Measurements from ENCODE around the gene SPOCD1.

SPOCD1 gene

DNA sequence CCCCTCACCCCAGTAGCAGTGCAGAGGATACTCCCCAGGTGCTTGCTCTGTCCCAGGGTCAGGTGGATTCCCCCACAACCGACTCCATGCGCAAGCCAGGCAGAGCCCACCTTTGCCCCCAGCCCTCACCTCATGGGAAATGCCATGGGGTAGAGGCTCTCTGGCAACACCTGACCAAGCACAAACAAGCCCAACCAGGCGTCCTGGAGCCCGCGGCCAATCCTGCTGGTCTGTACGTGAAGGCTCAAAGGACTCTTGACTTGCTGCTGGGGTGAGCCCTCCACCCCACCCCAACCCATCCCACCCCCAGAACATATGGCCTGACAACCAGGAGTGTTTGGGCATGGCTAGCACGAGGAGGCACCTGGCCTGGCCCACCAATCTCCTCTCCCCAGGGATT is 53.5 kb downstream of the SPOCD1 start:
- Histone ChIP-seq H3K4ac (ENCODE audit: low read depth, low read length) (no peak overlapping the region), H2AK5ac (ENCODE audit: low read length) (peak overlapping the region; percentile 28), H3K56ac (ENCODE audit: low read length) (no peak overlapping the region), H4K5ac (ENCODE audit: low read length) (no peak overlapping the region), H3K9ac (ENCODE audit: low read length) (no peak overlapping the region), H2BK5ac (ENCODE audit: low read length) (no peak overlapping the region), H2BK15ac (replicated peaks; ENCODE audit: low read depth) (no peak overlapping the region), H3K79me1 (ENCODE audit: low read length) (peaks cover 2% of the 10 kb centered on the region), H2BK120ac (ENCODE audit: low read depth, low read length) (no peak overlapping the region), H3K36me3 (ENCODE audit: control insufficient read depth, insufficient read depth, low read length) (no peaks in the 10 kb centered on the region), H3K4me2 (ENCODE audit: low read length) (no peak overlapping the region), H4K8ac (ENCODE audit: low read depth, low read length) (no peak overlapping the region), H3K27me3 (ENCODE audit: insufficient read depth, low read length, poor library complexity) (no peaks in the 10 kb centered on the region), H3K4me1 (ENCODE audit: control insufficient read depth, low read depth, low read length) (peaks cover 6% of the 10 kb centered on the region), H3K18ac (ENCODE audit: low read length) (no peak overlapping the region), H3K27ac (ENCODE audit: low read depth, low read length) (no peak overlapping the region), H3K4me3 (ENCODE audit: low read length) (no peak overlapping the region), H3K79me2 (ENCODE audit: control insufficient read depth, insufficient read depth, low read length) (peaks cover 1% of the 10 kb centered on the region), H3K23ac (ENCODE audit: low read length) (no peak overlapping the region)
- no CpG with 5 or more reads among the region's 7 CpGs for WGBS (ENCODE audit: extremely low coverage, insufficient coverage, low lambda C conversion rate)
- DNase-seq: no peak

GRCh38 chr1:31761883-31762282 is 53.9 kb downstream of the SPOCD1 start:
- H3K79me1 ChIP-seq (ENCODE audit: low read length): peaks cover 2% of the 10 kb centered on the region
- DNase-seq: peak; percentile 39
- no peak overlapping the region for H3K23ac ChIP-seq (ENCODE audit: low read length)
- no peaks in the 10 kb centered on the region for H3K36me3 ChIP-seq (ENCODE audit: control insufficient read depth, insufficient read depth, low read length)
- peak overlapping the region; percentile 28 for H2AK5ac ChIP-seq (ENCODE audit: low read length)
- H2BK120ac ChIP-seq (ENCODE audit: low read depth, low read length): no peak overlapping the region
- H3K4me1 ChIP-seq (ENCODE audit: control insufficient read depth, low read depth, low read length): peaks cover 6% of the 10 kb centered on the region
- H2BK5ac ChIP-seq (ENCODE audit: low read length): no peak overlapping the region
- H3K9ac ChIP-seq (ENCODE audit: low read length): no peak overlapping the region
- no peak overlapping the region for H3K4me2 ChIP-seq (ENCODE audit: low read length)
- peaks cover 1% of the 10 kb centered on the region for H3K79me2 ChIP-seq (ENCODE audit: control insufficient read depth, insufficient read depth, low read length)
- H3K18ac ChIP-seq (ENCODE audit: low read length): no peak overlapping the region
- no CpG with 5 or more reads among the region's 6 CpGs for WGBS (ENCODE audit: extremely low coverage, insufficient coverage, low lambda C conversion rate)
- H4K8ac ChIP-seq (ENCODE audit: low read depth, low read length): no peak overlapping the region
- no peaks in the 10 kb centered on the region for H3K27me3 ChIP-seq (ENCODE audit: insufficient read depth, low read length, poor library complexity)
- H3K4ac ChIP-seq (ENCODE audit: low read depth, low read length): no peak overlapping the region
- H3K27ac ChIP-seq (ENCODE audit: low read depth, low read length): no peak overlapping the region
- no peak overlapping the region for H3K56ac ChIP-seq (ENCODE audit: low read length)
- no peak overlapping the region for H3K4me3 ChIP-seq (ENCODE audit: low read length)
- no peak overlapping the region for H2BK15ac ChIP-seq (replicated peaks; ENCODE audit: low read depth)
- H4K5ac ChIP-seq (ENCODE audit: low read length): no peak overlapping the region

DNA sequence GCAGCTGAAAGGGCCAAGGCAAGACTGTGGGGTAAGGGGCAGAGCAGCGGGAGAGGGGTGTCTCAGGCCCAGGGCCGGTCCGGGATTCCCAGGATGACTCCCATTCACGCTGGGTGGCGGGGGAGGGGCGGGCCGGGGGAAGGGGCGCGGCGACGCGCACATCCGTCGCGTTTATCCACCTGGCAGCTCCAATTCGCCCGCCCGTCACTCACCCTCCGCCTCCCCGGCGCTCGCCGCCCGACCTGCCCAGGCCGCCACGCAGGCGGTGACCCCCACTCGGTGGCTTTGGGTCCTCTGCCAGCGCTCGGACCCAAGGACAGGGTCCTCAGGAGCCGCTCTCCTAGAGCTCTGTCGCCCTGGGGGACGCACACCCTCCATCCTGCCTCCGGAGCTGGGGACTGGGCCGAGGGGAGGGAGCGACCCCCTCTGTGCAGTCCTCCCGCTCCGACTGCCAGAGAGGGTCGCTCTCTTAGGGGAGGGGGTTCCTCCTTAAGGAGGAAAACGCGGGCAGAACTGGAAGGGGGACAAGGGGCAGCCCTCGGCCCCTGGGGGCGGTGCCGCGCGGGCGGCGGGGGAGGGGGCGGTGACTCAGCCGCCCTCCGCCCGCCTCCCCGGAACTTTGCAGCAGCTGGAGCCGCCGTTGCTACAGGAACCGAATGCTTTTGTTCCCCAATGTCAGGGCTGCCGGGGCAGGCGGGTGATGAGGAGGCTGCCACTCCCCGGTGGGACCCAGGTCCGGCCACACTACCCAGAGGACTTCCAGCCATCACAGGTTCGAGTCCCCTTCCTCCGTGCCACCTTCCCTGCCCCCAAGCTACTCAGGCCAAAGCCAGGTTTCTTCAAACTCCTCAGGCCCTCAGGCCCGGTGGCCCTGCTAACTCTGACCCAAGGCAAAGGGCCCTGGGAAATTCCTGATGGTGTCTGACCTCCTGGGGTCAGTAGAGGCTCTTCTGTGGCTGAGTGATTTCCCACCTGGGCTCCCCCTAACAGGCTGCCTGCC is 55.1 kb downstream of the SPOCD1 start:
- Histone ChIP-seq H3K4ac (ENCODE audit: low read depth, low read length) (peak overlapping the region; percentile 45), H2BK15ac (replicated peaks; ENCODE audit: low read depth) (no peak overlapping the region), H3K4me1 (ENCODE audit: control insufficient read depth, low read depth, low read length) (peaks cover 4% of the 10 kb centered on the region), H3K18ac (ENCODE audit: low read length) (peak overlapping the region; percentile 31), H4K8ac (ENCODE audit: low read depth, low read length) (no peak overlapping the region), H3K36me3 (ENCODE audit: control insufficient read depth, insufficient read depth, low read length) (no peaks in the 10 kb centered on the region), H3K27me3 (ENCODE audit: insufficient read depth, low read length, poor library complexity) (no peaks in the 10 kb centered on the region), H2BK120ac (ENCODE audit: low read depth, low read length) (no peak overlapping the region), H2BK5ac (ENCODE audit: low read length) (peak overlapping the region; percentile 49), H3K4me2 (ENCODE audit: low read length) (peak overlapping the region; percentile 83), H4K5ac (ENCODE audit: low read length) (no peak overlapping the region), H3K23ac (ENCODE audit: low read length) (no peak overlapping the region), H3K79me1 (ENCODE audit: low read length) (peaks cover 2% of the 10 kb centered on the region), H3K27ac (ENCODE audit: low read depth, low read length) (peak overlapping the region; percentile 55), H3K56ac (ENCODE audit: low read length) (peak overlapping the region; percentile 88), H3K9ac (ENCODE audit: low read length) (peak overlapping the region; percentile 79), H3K79me2 (ENCODE audit: control insufficient read depth, insufficient read depth, low read length) (peaks cover 1% of the 10 kb centered on the region), H2AK5ac (ENCODE audit: low read length) (no peak overlapping the region), H3K4me3 (ENCODE audit: low read length) (peak overlapping the region; percentile 58)
- WGBS (ENCODE audit: extremely low coverage, insufficient coverage, low lambda C conversion rate): no CpG with 5 or more reads among the region's 63 CpGs
- peak; percentile 81 for DNase-seq

GRCh38 chr1:31759298-31760023 is 56.4 kb downstream of the SPOCD1 start:
- Histone ChIP-seq H3K4me3 (ENCODE audit: low read length) (no peak overlapping the region), H3K56ac (ENCODE audit: low read length) (peak overlapping the region; percentile 77), H3K9ac (ENCODE audit: low read length) (peak overlapping the region; percentile 3), H2BK5ac (ENCODE audit: low read length) (no peak overlapping the region), H4K8ac (ENCODE audit: low read depth, low read length) (no peak overlapping the region), H2BK120ac (ENCODE audit: low read depth, low read length) (no peak overlapping the region), H4K5ac (ENCODE audit: low read length) (no peak overlapping the region), H3K79me2 (ENCODE audit: control insufficient read depth, insufficient read depth, low read length) (peaks cover 1% of the 10 kb centered on the region), H3K79me1 (ENCODE audit: low read length) (peaks cover 2% of the 10 kb centered on the region), H3K23ac (ENCODE audit: low read length) (no peak overlapping the region), H3K18ac (ENCODE audit: low read length) (no peak overlapping the region), H3K36me3 (ENCODE audit: control insufficient read depth, insufficient read depth, low read length) (no peaks in the 10 kb centered on the region), H2AK5ac (ENCODE audit: low read length) (peak overlapping the region; percentile 37), H3K4ac (ENCODE audit: low read depth, low read length) (no peak overlapping the region), H3K4me1 (ENCODE audit: control insufficient read depth, low read depth, low read length) (peaks cover 4% of the 10 kb centered on the region), H3K4me2 (ENCODE audit: low read length) (no peak overlapping the region), H3K27me3 (ENCODE audit: insufficient read depth, low read length, poor library complexity) (no peaks in the 10 kb centered on the region), H2BK15ac (replicated peaks; ENCODE audit: low read depth) (no peak overlapping the region), H3K27ac (ENCODE audit: low read depth, low read length) (no peak overlapping the region)
- no CpG with 5 or more reads among the region's 10 CpGs for WGBS (ENCODE audit: extremely low coverage, insufficient coverage, low lambda C conversion rate)
- DNase-seq: peak; percentile 53

DNA sequence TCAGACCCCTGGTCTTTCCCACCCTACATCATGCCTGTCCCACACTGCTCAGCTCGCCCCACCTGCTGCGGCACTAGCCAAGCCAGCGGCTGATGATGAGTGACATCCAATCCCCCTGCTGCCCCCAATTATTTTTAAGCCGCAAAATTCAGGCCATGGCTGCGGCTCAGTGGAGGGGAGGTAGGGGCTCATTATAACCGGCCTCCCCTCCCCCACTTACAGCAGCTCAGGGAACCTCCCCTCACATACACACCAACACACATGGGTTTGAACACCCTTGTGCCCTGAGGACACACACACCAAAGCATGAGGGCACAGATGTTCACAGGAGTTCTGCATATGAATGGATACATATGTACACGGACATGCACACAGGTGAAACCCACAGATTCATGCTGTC is 57.0 kb downstream of the SPOCD1 start:
- Histone ChIP-seq H3K36me3 (ENCODE audit: control insufficient read depth, insufficient read depth, low read length) (no peaks in the 10 kb centered on the region), H4K5ac (ENCODE audit: low read length) (no peak overlapping the region), H3K79me1 (ENCODE audit: low read length) (peaks cover 2% of the 10 kb centered on the region), H3K27me3 (ENCODE audit: insufficient read depth, low read length, poor library complexity) (no peaks in the 10 kb centered on the region), H3K9ac (ENCODE audit: low read length) (peak overlapping the region; percentile 3), H3K18ac (ENCODE audit: low read length) (no peak overlapping the region), H3K27ac (ENCODE audit: low read depth, low read length) (no peak overlapping the region), H2AK5ac (ENCODE audit: low read length) (peak overlapping the region; percentile 37), H3K4ac (ENCODE audit: low read depth, low read length) (no peak overlapping the region), H3K79me2 (ENCODE audit: control insufficient read depth, insufficient read depth, low read length) (peaks cover 1% of the 10 kb centered on the region), H3K56ac (ENCODE audit: low read length) (peak overlapping the region; percentile 45), H2BK15ac (replicated peaks; ENCODE audit: low read depth) (no peak overlapping the region), H3K4me2 (ENCODE audit: low read length) (no peak overlapping the region), H2BK120ac (ENCODE audit: low read depth, low read length) (no peak overlapping the region), H3K4me3 (ENCODE audit: low read length) (no peak overlapping the region), H3K4me1 (ENCODE audit: control insufficient read depth, low read depth, low read length) (peaks cover 4% of the 10 kb centered on the region), H3K23ac (ENCODE audit: low read length) (no peak overlapping the region), H4K8ac (ENCODE audit: low read depth, low read length) (no peak overlapping the region), H2BK5ac (ENCODE audit: low read length) (no peak overlapping the region)
- no peak for DNase-seq
- no CpG with 5 or more reads among the region's 7 CpGs for WGBS (ENCODE audit: extremely low coverage, insufficient coverage, low lambda C conversion rate)
